ENCODE measurements around the gene WAPL. TPM values are rescaled to one million over a fixed set of nuclear protein-coding genes. Genes with fewer than 3 reads are reported as not detected.
A peak's percentile ranks its signal among the peaks of the same experiment; 100 is the strongest.
"Not testable (repeated sequence)": the region's sequence is repeated elsewhere in the genome, so short reads cannot be mapped to it uniquely, and the experiment has no call there.

Gene WAPL
- total and polyA plus RNA-seq, 2 of the 13 experiments (the other 11 are each of a cell fraction or from before 2014, with no cell fraction given): 13.2 to 43.5 TPM

DNA sequence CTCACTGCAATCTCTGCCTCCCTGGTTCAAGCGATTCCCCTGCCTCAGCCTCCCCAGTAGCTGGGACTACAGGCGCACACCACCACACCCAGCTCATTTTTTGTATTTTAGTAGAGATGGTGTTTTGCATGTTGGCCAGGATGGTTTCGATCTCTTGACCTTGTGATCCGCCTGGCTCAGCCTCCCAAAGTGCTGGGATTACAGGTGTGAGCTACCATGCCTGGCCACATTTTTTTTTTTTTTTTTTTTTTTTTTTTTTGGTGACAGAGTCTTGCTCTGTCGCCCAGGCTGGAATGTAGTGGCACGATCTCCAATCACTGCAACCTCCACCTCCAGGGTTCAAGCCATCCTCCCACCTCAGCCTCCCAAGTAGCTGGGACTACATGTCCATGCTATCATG lies 4.1 kb upstream of the WAPL start:
- CTCF ChIA-PET (ENCODE audit: low intra/inter-chr PET ratio, low total read pairs); FAIRE-seq: not testable (repeated sequence)

DNA sequence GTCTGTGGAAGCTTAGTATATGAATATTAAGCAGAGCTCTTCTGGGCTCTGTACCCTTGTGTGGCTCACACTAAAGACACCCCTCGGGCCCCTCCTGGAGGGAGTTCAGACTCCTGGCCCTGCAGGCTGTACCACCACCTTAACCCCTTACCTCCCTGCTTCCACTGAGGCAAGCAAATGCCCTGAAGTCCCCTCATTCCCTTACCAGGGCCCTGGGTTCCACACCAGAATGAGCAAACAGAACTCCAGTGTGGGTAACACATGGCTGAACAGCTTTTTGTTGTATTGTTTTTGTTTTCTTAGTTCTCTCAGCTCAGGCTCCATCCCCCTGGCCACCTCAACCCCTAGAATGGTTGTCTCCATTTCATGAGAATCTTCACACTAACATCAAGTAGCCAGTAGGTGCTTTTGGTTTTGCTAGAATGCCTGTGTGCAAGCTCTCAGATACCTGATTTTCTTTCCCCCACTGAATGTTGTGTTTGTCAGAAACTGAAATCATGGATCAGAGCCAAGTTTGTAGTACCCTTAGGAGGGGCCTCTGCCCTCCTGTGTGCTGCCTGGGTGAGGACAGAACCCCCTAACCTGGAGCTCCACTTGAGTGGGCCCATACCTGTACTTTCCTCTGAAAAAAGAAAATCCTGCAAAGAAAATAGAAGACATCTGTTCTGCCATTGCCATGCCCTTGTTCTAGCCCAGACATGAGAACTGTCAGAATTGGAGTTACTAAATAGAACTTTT lies 2.8 kb upstream of the WAPL start:
- FAIRE-seq: no peak
- BruUV-seq (replicated peaks): no TSS peak
- Histone ChIP-seq H3K27ac (ENCODE audit: extremely low read length, insufficient read depth, low read length) (no peak overlapping the region), H2AFZ (ENCODE audit: low read length) (no peak overlapping the region), H3K27me3 (ENCODE audit: control insufficient read depth in 1 of 2, insufficient read depth in 2 of 2, low read length in 2 of 2) (no peaks in the 10 kb centered on the region; a peak in 1 of 5 replicates), H3K4me1 (ENCODE audit: insufficient read depth, low read length) (peaks cover 33% of the 10 kb centered on the region), H3K4me3 (replicated peaks in 1 of 3; ENCODE audit: insufficient read depth in 1 of 3, low read depth in 2 of 3, low read length in 3 of 3) (no peak overlapping the region), H3K79me2 (ENCODE audit: insufficient read depth, low read length) (peaks cover 40% of the 10 kb centered on the region), H3K4me2 (ENCODE audit: low read depth, low read length) (peak overlapping the region; percentile 5; the same call in 1 of the 2 replicates), H3K9me3 (ENCODE audit: low read length) (no peaks in the 10 kb centered on the region), H4K20me1 (ENCODE audit: insufficient read depth, low read length) (peaks cover 10% of the 10 kb centered on the region; the same call in 1 of the 2 replicates), H3K36me3 (replicated peaks in 1 of 2; ENCODE audit: control insufficient read depth in 1 of 2, insufficient read depth in 2 of 2, low read length in 2 of 2) (no peaks in the 10 kb centered on the region), H3K9ac (ENCODE audit: insufficient read depth, low read depth, low read length) (no peak overlapping the region)
- WGBS (ENCODE audit: low lambda C conversion rate): no CpG with 5 or more reads among the region's 1 CpG
- DNase-seq (ENCODE audit: low spot score): no peak
- TF ChIP-seq TGIF2 (CRISPR knock-in tag; IDR thresholded peaks at IDR 0.05) (no peak), ZNF256 (CRISPR knock-in tag; conservative IDR thresholded peaks at IDR 0.05) (no peak), CENPT (CRISPR knock-in tag; IDR thresholded peaks at IDR 0.05; ENCODE audit: low read depth) (no peak), ZNF652 (CRISPR knock-in tag; IDR thresholded peaks at IDR 0.05; ENCODE audit: borderline replicate concordance, low read depth) (peak; percentile 75)
- ChIA-PET POLR2A (interaction anchor here (1.0 to 3.0 kb wide), 2 partner anchors 11 to 124 kb away, joined by 3 to 13 read pairs; no protein-coding TSS in a partner anchor), CTCF (ENCODE audit: low intra/inter-chr PET ratio, low total read pairs) (interaction anchor here (1.4 to 1.5 kb wide), 2 partner anchors 59 to 61 kb away, joined by 6 to 8 read pairs; no protein-coding TSS in a partner anchor)
- no peak for ATAC-seq
- in situ Hi-C loops (cut with HindIII; ENCODE audit: extremely low pct_ligation_motif_present, low pct_unique_long_range_greater_than_20kb): no loop called here
- intact Hi-C loops (cut with micrococcal nuclease; ENCODE audit: unreplicated experiment): no loop called here

More for the DNA sequence above, 4.1 kb upstream of the WAPL start:
- DNase-seq (ENCODE audit: low spot score); intact Hi-C loops (cut with micrococcal nuclease; ENCODE audit: unreplicated experiment); H3K27ac ChIP-seq (ENCODE audit: extremely low read length, insufficient read depth, low read length); in situ Hi-C loops (cut with HindIII; ENCODE audit: extremely low pct_ligation_motif_present, low pct_unique_long_range_greater_than_20kb); H4K20me1 ChIP-seq (ENCODE audit: insufficient read depth, low read length); H3K36me3 ChIP-seq (replicated peaks in 1 of 2; ENCODE audit: control insufficient read depth in 1 of 2, insufficient read depth in 2 of 2, low read length in 2 of 2); ATAC-seq; H3K4me3 ChIP-seq (replicated peaks in 1 of 3; ENCODE audit: insufficient read depth in 1 of 3, low read depth in 2 of 3, low read length in 3 of 3); BruUV-seq (replicated peaks); H2AFZ ChIP-seq (ENCODE audit: low read length); H3K27me3 ChIP-seq (ENCODE audit: control insufficient read depth in 1 of 2, insufficient read depth in 2 of 2, low read length in 2 of 2); H3K9me3 ChIP-seq (ENCODE audit: low read length); H3K4me2 ChIP-seq (ENCODE audit: low read depth, low read length); H3K9ac ChIP-seq (ENCODE audit: insufficient read depth, low read depth, low read length): not testable (repeated sequence)
- 96% methylated on average over 6 of the region's 6 CpGs for WGBS (ENCODE audit: low lambda C conversion rate)
- POLR2A ChIA-PET: interaction anchor here (0.7 to 1.2 kb wide), 2 partner anchors 10 to 125 kb away, joined by 3 to 5 read pairs; no protein-coding TSS in a partner anchor
- peaks cover 28% of the 10 kb centered on the region for H3K79me2 ChIP-seq (ENCODE audit: insufficient read depth, low read length)
- H3K4me1 ChIP-seq (ENCODE audit: insufficient read depth, low read length): peaks cover 26% of the 10 kb centered on the region
